Spleen (tissue), 7 donors: ENCODE data around the gene RBM22.

ENCODE experiments used
- CTCF ChIP-seq, 11 experiments: fragments of 200-600 bp in 7 of 11; fragments of 450-650 bp in 4 of 11; sonication (generic) in 4 of 11; IDR thresholded peaks in 8 of 11; conservative IDR thresholded peaks in 3 of 11; 1 replicate in 7 of 11; 2 replicates in 4 of 11; pipeline versions ENCODE4 v1.4.0 to v1.8.0; 2016 to 2021; ENCODE audit warnings: antibody characterized with exemption in 11 of 11, inconsistent platforms in 4 of 11, mild to moderate bottlenecking in 1 of 11
- POLR2A ChIP-seq, 3 donors: fragments of 450-650 bp; IDR thresholded peaks; one replicate each; pipeline ENCODE4 v1.5.1; 2017; ENCODE audit warnings: antibody characterized with exemption in 3 of 3, mild to moderate bottlenecking in 1 of 3
- donor health status: DM: no; HTN: no; CAD: no; lungs with moderate emphysema.
- donor health status: DM: no; HTN: no; CAD: no.
- donor health status: DM: no; HTN: no; CAD: no.

- TF ChIP-seq CTCF (IDR thresholded peaks at IDR 0.05 in 8 of 11, conservative IDR thresholded peaks at IDR 0.05 in 3 of 11) (no peak), POLR2A (IDR thresholded peaks at IDR 0.05) (no peak)
Measured at GRCh38 chr5:150644514-150644913, 56.3 kb downstream of the RBM22 start.
